ENCODE measurements around the gene GALR1.

GRCh38 chr18:77267969-77268368, 18.3 kb downstream of the GALR1 start:
- TF ChIP-seq SP1 (CRISPR knock-in tag; conservative IDR thresholded peaks at IDR 0.05) (no peak), TCF7 (CRISPR knock-in tag; IDR thresholded peaks at IDR 0.05; ENCODE audit: low read depth) (no peak), ZBTB21 (CRISPR knock-in tag; IDR thresholded peaks at IDR 0.05; ENCODE audit: borderline replicate concordance) (no peak), CTCF (IDR thresholded peaks at IDR 0.05) (no peak), JUN (CRISPR knock-in tag; IDR thresholded peaks at IDR 0.05) (no peak), MAX (CRISPR knock-in tag; IDR thresholded peaks at IDR 0.05) (no peak)
